ENCODE results near the gene VSTM1. TPM values are rescaled to one million over a fixed set of nuclear protein-coding genes. Genes with fewer than 3 reads are reported as not detected.

The VSTM1 gene
- total RNA-seq, 2 donors from 2014 or later = not detected

DNA sequence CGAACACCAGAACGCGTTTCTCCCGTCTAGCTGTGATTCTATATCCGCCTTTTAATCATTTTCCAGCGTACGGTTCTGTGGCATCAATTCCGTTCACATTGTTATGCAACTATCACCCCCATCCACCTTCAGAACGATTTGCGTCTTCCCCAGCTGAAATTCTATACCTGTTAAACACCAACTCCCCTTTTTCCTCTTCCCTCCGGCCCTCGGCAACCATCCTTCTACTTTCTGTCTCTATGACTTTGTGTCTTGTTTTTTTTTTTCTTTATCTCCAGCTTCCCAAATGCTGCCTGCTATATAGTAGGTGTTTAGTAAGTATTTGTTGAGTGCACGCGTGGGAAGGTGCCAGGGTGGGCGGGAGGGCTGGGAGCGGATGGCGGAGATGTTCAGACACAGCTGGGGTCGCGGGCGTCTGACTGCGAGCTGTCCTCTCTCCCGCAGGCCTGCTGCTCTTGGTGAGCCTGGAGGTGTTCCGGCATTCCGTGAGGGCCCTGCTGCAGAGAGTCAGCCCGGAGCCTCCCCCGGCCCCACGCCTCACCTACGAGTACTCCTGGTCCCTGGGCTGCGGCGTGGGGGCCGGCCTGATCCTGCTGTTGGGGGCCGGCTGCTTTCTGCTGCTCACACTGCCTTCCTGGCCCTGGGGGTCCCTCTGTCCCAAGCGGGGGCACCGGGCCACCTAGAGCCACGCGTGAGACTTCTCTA, 52.0 kb downstream of the VSTM1 start:
- no peaks in the 10 kb centered on the region for H3K9me3 ChIP-seq (ENCODE audit: control insufficient read depth, low read length)
- peaks cover 28% of the 10 kb centered on the region for H3K27me3 Mint-ChIP-seq (ENCODE audit: insufficient read depth)
- H3K27ac Mint-ChIP-seq = no peak overlapping the region
- no peaks in the 10 kb centered on the region for H3K9me3 Mint-ChIP-seq
- no peak overlapping the region for H3K4me3 ChIP-seq (ENCODE audit: low read length)
- DNase-seq = peak; percentile 76
- no peak overlapping the region for H3K27ac ChIP-seq (ENCODE audit: low read depth, low read length)
- no peak overlapping the region for H3K4me3 Mint-ChIP-seq
- H3K9ac ChIP-seq (ENCODE audit: extremely low read depth, low read length, poor library complexity, severe bottlenecking) = no peak overlapping the region
- 65 to 67% methylated on average over 18 to 36 of the region's 36 CpGs for WGBS, 2 experiments (ENCODE audit: insufficient coverage in 1 of 2, insufficient read length in 1 of 2)
- no peaks in the 10 kb centered on the region for H3K4me1 ChIP-seq (ENCODE audit: control insufficient read depth, insufficient read depth, low read length)
- H3K36me3 Mint-ChIP-seq (ENCODE audit: low read depth) = no peaks in the 10 kb centered on the region
- H3K4me1 Mint-ChIP-seq = peaks cover 11% of the 10 kb centered on the region
- no peaks in the 10 kb centered on the region for H3K27me3 ChIP-seq (ENCODE audit: control insufficient read depth, insufficient read depth, low read length, poor library complexity, severe bottlenecking)
- H3K36me3 ChIP-seq (ENCODE audit: control insufficient read depth, insufficient read depth, low read length) = no peaks in the 10 kb centered on the region
- TF ChIP-seq, protein P1, sequence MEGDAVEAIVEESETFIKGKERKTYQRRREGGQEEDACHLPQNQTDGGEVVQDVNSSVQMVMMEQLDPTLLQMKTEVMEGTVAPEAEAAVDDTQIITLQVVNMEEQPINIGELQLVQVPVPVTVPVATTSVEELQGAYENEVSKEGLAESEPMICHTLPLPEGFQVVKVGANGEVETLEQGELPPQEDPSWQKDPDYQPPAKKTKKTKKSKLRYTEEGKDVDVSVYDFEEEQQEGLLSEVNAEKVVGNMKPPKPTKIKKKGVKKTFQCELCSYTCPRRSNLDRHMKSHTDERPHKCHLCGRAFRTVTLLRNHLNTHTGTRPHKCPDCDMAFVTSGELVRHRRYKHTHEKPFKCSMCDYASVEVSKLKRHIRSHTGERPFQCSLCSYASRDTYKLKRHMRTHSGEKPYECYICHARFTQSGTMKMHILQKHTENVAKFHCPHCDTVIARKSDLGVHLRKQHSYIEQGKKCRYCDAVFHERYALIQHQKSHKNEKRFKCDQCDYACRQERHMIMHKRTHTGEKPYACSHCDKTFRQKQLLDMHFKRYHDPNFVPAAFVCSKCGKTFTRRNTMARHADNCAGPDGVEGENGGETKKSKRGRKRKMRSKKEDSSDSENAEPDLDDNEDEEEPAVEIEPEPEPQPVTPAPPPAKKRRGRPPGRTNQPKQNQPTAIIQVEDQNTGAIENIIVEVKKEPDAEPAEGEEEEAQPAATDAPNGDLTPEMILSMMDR (conservative IDR thresholded peaks at IDR 0.05) = no peak

DNA sequence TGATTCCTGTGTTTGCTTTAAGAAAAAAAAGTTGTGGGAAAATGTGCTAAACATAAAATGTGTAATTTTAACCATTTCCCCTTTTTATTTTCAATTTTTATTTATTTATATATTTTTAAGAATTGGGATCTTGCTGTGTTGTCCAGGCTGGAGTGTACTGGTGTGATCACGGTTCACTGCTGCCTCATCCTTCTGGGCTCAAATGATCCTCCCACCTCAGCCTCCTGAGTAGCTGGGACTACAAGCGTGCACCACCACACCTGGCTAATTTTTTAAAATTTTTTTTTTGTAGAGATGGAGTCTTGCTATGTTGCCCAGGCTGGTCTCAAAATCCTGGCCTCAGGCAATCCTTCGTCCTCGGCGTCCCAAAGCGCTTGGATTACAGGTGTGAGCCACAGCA, 53.2 kb downstream of the VSTM1 start:
- Mint-ChIP-seq H3K4me1 (peaks cover 11% of the 10 kb centered on the region), H3K4me3 (no peak overlapping the region), H3K9me3 (no peaks in the 10 kb centered on the region), H3K27me3 (ENCODE audit: insufficient read depth) (peaks cover 19% of the 10 kb centered on the region), H3K27ac (no peak overlapping the region), H3K36me3 (ENCODE audit: low read depth) (no peaks in the 10 kb centered on the region)
- Histone ChIP-seq H3K9ac (ENCODE audit: extremely low read depth, low read length, poor library complexity, severe bottlenecking) (no peak overlapping the region), H3K4me3 (ENCODE audit: low read length) (no peak overlapping the region), H3K9me3 (ENCODE audit: control insufficient read depth, low read length) (no peaks in the 10 kb centered on the region), H3K27ac (ENCODE audit: low read depth, low read length) (no peak overlapping the region), H3K36me3 (ENCODE audit: control insufficient read depth, insufficient read depth, low read length) (no peaks in the 10 kb centered on the region), H3K27me3 (ENCODE audit: control insufficient read depth, insufficient read depth, low read length, poor library complexity, severe bottlenecking) (no peaks in the 10 kb centered on the region), H3K4me1 (ENCODE audit: control insufficient read depth, insufficient read depth, low read length) (no peaks in the 10 kb centered on the region)
- TF ChIP-seq, protein P1 (conservative IDR thresholded peaks at IDR 0.05) = no peak
- 95 to 100% methylated on average over 1 to 5 of the region's 6 CpGs for WGBS, 2 experiments (ENCODE audit: insufficient coverage in 1 of 2, insufficient read length in 1 of 2)
- DNase-seq = no peak

DNA sequence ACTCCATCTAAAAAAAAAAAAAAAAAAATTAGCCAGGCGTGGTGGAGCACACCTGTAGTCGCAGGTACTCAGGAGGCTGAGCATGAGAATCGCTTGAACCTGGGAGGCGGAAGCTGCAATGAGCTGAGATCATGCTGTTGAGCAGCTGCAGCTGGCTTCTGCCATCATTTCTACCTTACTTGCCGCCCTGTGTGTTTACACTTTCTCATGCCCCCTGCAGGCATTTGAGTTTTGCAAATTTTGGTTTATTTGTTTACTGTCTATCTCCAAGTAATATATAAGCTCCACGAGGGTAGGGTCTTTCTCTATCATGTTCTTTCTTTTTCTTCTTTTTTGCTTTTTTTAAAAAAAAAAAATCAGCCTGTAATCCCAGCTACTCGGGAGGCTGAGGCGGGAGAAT, 54.3 kb downstream of the VSTM1 start:
- H3K4me3 Mint-ChIP-seq = no peak overlapping the region
- TF ChIP-seq, protein P1 (conservative IDR thresholded peaks at IDR 0.05) = no peak
- no peak overlapping the region for H3K27ac Mint-ChIP-seq
- H3K27ac ChIP-seq (ENCODE audit: low read depth, low read length) = no peak overlapping the region
- no peaks in the 10 kb centered on the region for H3K36me3 Mint-ChIP-seq (ENCODE audit: low read depth)
- no peaks in the 10 kb centered on the region for H3K36me3 ChIP-seq (ENCODE audit: control insufficient read depth, insufficient read depth, low read length)
- DNase-seq = no peak
- H3K4me1 ChIP-seq (ENCODE audit: control insufficient read depth, insufficient read depth, low read length) = no peaks in the 10 kb centered on the region
- no peaks in the 10 kb centered on the region for H3K9me3 ChIP-seq (ENCODE audit: control insufficient read depth, low read length)
- H3K27me3 Mint-ChIP-seq (ENCODE audit: insufficient read depth) = peaks cover 17% of the 10 kb centered on the region
- H3K9me3 Mint-ChIP-seq = no peaks in the 10 kb centered on the region
- peaks cover 7% of the 10 kb centered on the region for H3K4me1 Mint-ChIP-seq
- no peaks in the 10 kb centered on the region for H3K27me3 ChIP-seq (ENCODE audit: control insufficient read depth, insufficient read depth, low read length, poor library complexity, severe bottlenecking)
- H3K9ac ChIP-seq (ENCODE audit: extremely low read depth, low read length, poor library complexity, severe bottlenecking) = no peak overlapping the region
- H3K4me3 ChIP-seq (ENCODE audit: low read length) = no peak overlapping the region
- WGBS, 2 experiments (ENCODE audit: insufficient coverage in 1 of 2, insufficient read length in 1 of 2) = 91 to 93% methylated on average over 8 of the region's 8 CpGs

Data from endodermal cell (in vitro differentiated cells).